Esophagus muscularis mucosa (tissue), 4 donors: ENCODE measurements around the gene ABCB8. TPM values are rescaled to one million over a fixed set of nuclear protein-coding genes. Genes with fewer than 3 reads are reported as not detected.

Experiments
- DNase-seq: peaks from one replicate; pipeline ENCODE4 v3.0.0-alpha.2; 2017; ENCODE audit errors: extremely low spot score
- H3K27ac ChIP-seq, 4 donors: fragments of 200-600 bp; sonication (generic); replicated peaks in 1 of 4; 1 replicate in 3 of 4; 2 replicates in 1 of 4; pipeline ENCODE4 v1.5.1; 2016 to 2019; ENCODE audit warnings: mild to moderate bottlenecking in 1 of 4
- H3K27me3 ChIP-seq, 4 donors: fragments of 200-600 bp; sonication (generic); one replicate each; pipeline versions ENCODE4 v1.5.1 to v1.6.0; 2016 to 2019
- H3K36me3 ChIP-seq, 4 donors: fragments of 200-600 bp; sonication (generic); one replicate each; pipeline ENCODE4 v1.5.1; 2016 to 2019
- H3K4me1 ChIP-seq, 4 donors: fragments of 200-600 bp; sonication (generic); one replicate each; pipeline ENCODE4 v1.5.1; 2016 to 2019
- H3K4me3 ChIP-seq, 4 donors: fragments of 200-600 bp; sonication (generic); 1 replicate in 2 of 4; 2 replicates in 2 of 4; pipeline ENCODE4 v1.5.1; 2016 to 2019; ENCODE audit warnings: mild to moderate bottlenecking in 4 of 4, moderate library complexity in 1 of 4
- H3K9me3 ChIP-seq, 4 donors: fragments of 200-600 bp; sonication (generic); 1 replicate in 3 of 4; 2 replicates in 1 of 4; pipeline ENCODE4 v1.5.1; 2016 to 2019
- CTCF ChIP-seq, 3 experiments: fragments of 200-600 bp in 2 of 3; fragments of 450-650 bp in 1 of 3; sonication (generic) in 2 of 3; IDR thresholded peaks; one replicate each; pipeline ENCODE4 v1.5.1; 2017 to 2019; ENCODE audit warnings: antibody characterized with exemption in 3 of 3, mild to moderate bottlenecking in 2 of 3, moderate library complexity in 1 of 3
- EP300 ChIP-seq: sonication (generic); formaldehyde crosslinking; IDR thresholded peaks from one replicate; pipeline ENCODE4 v1.6.1; 2017; ENCODE audit warnings: antibody characterized with exemption
- POLR2A ChIP-seq: fragments of 450-650 bp; IDR thresholded peaks from one replicate; pipeline ENCODE4 v1.6.1; 2017; ENCODE audit warnings: antibody characterized with exemption, moderate library complexity, mild to moderate bottlenecking, low read depth
- POLR2AphosphoS5 ChIP-seq, 2 donors: sonication (generic); formaldehyde crosslinking; IDR thresholded peaks; one replicate each; pipeline ENCODE4 v1.6.1; 2017; ENCODE audit warnings: antibody characterized with exemption in 2 of 2
- WGBS: methylation state at CpG from one replicate; pipeline ENCODE4 v1.1.5; 2018; 5-methylcytosine and 5-hydroxymethylcytosine counted together
- intact Hi-C: fragments of 100-400 bp; cut with DNase I; formaldehyde crosslinking; loops from one replicate; pipeline ENCODE4 v1.15.1; 2023
- total RNA-seq, 4 donors: library from RNA; depleted of rRNA; stranded (reverse); fragments of >200 nt; gene quantifications; one replicate each; pipeline versions ENCODE4 v1.1.0 to v1.2.1, GENCODE V29; 2016

Gene ABCB8
- total RNA-seq, 4 donors from 2014 or later = 13.1 to 25.3 (median 19.9) TPM

- WGBS = 13% methylated on average over 3 of the region's 66 CpGs
- Histone ChIP-seq H3K36me3 (peaks cover 7 to 26% (median 16%) of the 10 kb centered on the region in 4 donors), H3K4me1 (peaks cover 56 to 66% (median 65%) of the 10 kb centered on the region in 4 donors), H3K9me3 (no peaks in the 10 kb centered on the region), H3K27ac (peak within 1 kb of the TSS; percentile 89 to 99 (median 94)), H3K27me3 (no peaks in the 10 kb centered on the region), H3K4me3 (peak within 1 kb of the TSS; percentile 66 to 89 (median 82))
- DNase-seq = no peak
- TF ChIP-seq POLR2AphosphoS5 (IDR thresholded peaks at IDR 0.05) (peak; percentile 81 to 88), CTCF (IDR thresholded peaks at IDR 0.05) (no peak), POLR2A (peak; percentile 11)
- intact Hi-C loops = no loop called here
Measured at GRCh38 chr7:151080522-151081169, 52.4 kb downstream of the ABCB8 start, which contains the start of gene FASTK. TSS of gene FASTK (minus strand) at chr7:151080809. CDS start at chr7:151080766, 43 bp downstream.

GRCh38 chr7:151081170-151082101 lies 53.2 kb downstream of the ABCB8 start:
- peak overlapping the region; percentile 89 to 99 (median 94) for H3K27ac ChIP-seq
- DNase-seq = no peak
- no peaks in the 10 kb centered on the region for H3K27me3 ChIP-seq
- no peak for TF ChIP-seq EP300
- TF ChIP-seq CTCF (IDR thresholded peaks at IDR 0.05) = no peak
- no peak for TF ChIP-seq POLR2AphosphoS5 (IDR thresholded peaks at IDR 0.05)
- no peak for TF ChIP-seq POLR2A
- intact Hi-C loops = no loop called here
- peaks cover 60 to 70% (median 69%) of the 10 kb centered on the region in 4 donors for H3K4me1 ChIP-seq
- peaks cover 0 to 18% (median 9%) of the 10 kb centered on the region in 4 donors for H3K36me3 ChIP-seq
- H3K9me3 ChIP-seq = no peaks in the 10 kb centered on the region
- peak overlapping the region; percentile 66 to 89 (median 82) for H3K4me3 ChIP-seq
- 43% methylated on average over 22 of the region's 64 CpGs for WGBS

- Histone ChIP-seq H3K27me3 (no peaks in the 10 kb centered on the region), H3K27ac (peak overlapping the region; percentile 89 to 99 (median 94)), H3K4me1 (peaks cover 59 to 69% (median 63%) of the 10 kb centered on the region in 4 donors), H3K36me3 (peaks cover 0 to 8% (median 1%) of the 10 kb centered on the region in 4 donors), H3K9me3 (no peaks in the 10 kb centered on the region), H3K4me3 (peak overlapping the region; percentile 66 to 89 (median 82))
- DNase-seq = no peak
- intact Hi-C loops = no loop called here
- 34% methylated on average over 23 of the region's 42 CpGs for WGBS
- TF ChIP-seq CTCF (IDR thresholded peaks at IDR 0.05) (no peak), POLR2A (no peak), POLR2AphosphoS5 (IDR thresholded peaks at IDR 0.05) (no peak), EP300 (no peak)
Measured at GRCh38 chr7:151082141-151083070, 54.2 kb downstream of the ABCB8 start.

- no peak for TF ChIP-seq EP300
- peak; percentile 40 for TF ChIP-seq POLR2A
- peak in 1 of 3 experiments; percentile 7 for TF ChIP-seq CTCF (IDR thresholded peaks at IDR 0.05)
- TF ChIP-seq POLR2AphosphoS5 (IDR thresholded peaks at IDR 0.05) = peak; percentile 66 to 77
- 2% methylated on average over 13 of the region's 69 CpGs for WGBS
- peaks cover 0 to 2% (median 0%) of the 10 kb centered on the region in 4 donors for H3K36me3 ChIP-seq
- H3K9me3 ChIP-seq = no peaks in the 10 kb centered on the region
- DNase-seq = no peak
- peak within 1 kb of the TSS; percentile 89 to 99 (median 94) for H3K27ac ChIP-seq
- peak within 1 kb of the TSS; percentile 66 to 89 (median 82) for H3K4me3 ChIP-seq
- intact Hi-C loops = no loop called here
- H3K4me1 ChIP-seq = peaks cover 57 to 69% (median 64%) of the 10 kb centered on the region in 4 donors
- H3K27me3 ChIP-seq = no peaks in the 10 kb centered on the region
Measured at GRCh38 chr7:151083071-151083823, 55.0 kb downstream of the ABCB8 start, which contains the start of gene TMUB1. TSS of gene TMUB1 (minus strand) at chr7:151083493. CDS start at chr7:151082563, 930 bp downstream.
